Sigmoid colon (tissue), 4 donors: ENCODE results near the gene LAS1L.

Experiments
- EP300 ChIP-seq, 4 donors: sonication (generic); formaldehyde crosslinking; IDR thresholded peaks; one replicate each; pipeline ENCODE4 v1.6.1; 2017; ENCODE audit warnings: antibody characterized with exemption in 4 of 4
- POLR2A ChIP-seq, 2 donors: fragments of 450-650 bp; IDR thresholded peaks; one replicate each; pipeline ENCODE4 v1.6.1; 2016; ENCODE audit warnings: antibody characterized with exemption in 2 of 2, mild to moderate bottlenecking in 2 of 2, moderate library complexity in 2 of 2
- POLR2AphosphoS5 ChIP-seq, 4 donors: sonication (generic); formaldehyde crosslinking; IDR thresholded peaks; one replicate each; pipeline ENCODE4 v1.6.1; 2017; ENCODE audit warnings: antibody characterized with exemption in 4 of 4
- TF ChIP-seq, protein P1 (sequence below), 4 experiments: fragments of 450-650 bp in 3 of 4; fragments of 200-600 bp in 1 of 4; IDR thresholded peaks; one replicate each; pipeline ENCODE4 v1.5.1; 2016 to 2019; ENCODE audit warnings: antibody characterized with exemption in 4 of 4, mild to moderate bottlenecking in 3 of 4, moderate library complexity in 2 of 4

DNA sequence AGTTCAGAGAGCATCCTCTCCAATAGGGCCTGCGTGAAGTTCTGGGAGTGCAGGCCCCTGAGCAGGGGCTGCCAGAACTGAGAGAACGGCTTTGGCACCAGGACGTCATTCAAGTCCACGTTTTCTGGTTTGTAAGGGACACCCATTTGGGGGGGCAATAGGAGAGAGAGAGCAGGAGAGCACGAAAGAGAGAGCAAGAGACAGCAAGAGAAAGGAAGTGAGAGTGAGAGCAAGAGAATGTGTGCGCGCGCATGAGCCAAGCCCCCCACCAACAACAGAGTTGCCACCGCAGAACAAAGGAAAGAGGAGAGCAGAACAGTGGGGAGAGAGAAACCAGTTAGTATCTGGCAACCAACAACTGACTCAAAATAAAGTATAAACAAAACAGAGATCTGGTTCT lies 10.4 kb downstream of the LAS1L start:
- TF ChIP-seq, protein P1, sequence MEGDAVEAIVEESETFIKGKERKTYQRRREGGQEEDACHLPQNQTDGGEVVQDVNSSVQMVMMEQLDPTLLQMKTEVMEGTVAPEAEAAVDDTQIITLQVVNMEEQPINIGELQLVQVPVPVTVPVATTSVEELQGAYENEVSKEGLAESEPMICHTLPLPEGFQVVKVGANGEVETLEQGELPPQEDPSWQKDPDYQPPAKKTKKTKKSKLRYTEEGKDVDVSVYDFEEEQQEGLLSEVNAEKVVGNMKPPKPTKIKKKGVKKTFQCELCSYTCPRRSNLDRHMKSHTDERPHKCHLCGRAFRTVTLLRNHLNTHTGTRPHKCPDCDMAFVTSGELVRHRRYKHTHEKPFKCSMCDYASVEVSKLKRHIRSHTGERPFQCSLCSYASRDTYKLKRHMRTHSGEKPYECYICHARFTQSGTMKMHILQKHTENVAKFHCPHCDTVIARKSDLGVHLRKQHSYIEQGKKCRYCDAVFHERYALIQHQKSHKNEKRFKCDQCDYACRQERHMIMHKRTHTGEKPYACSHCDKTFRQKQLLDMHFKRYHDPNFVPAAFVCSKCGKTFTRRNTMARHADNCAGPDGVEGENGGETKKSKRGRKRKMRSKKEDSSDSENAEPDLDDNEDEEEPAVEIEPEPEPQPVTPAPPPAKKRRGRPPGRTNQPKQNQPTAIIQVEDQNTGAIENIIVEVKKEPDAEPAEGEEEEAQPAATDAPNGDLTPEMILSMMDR (IDR thresholded peaks at IDR 0.05) = no peak
- TF ChIP-seq POLR2A (IDR thresholded peaks at IDR 0.05) (no peak), POLR2AphosphoS5 (IDR thresholded peaks at IDR 0.05) (no peak), EP300 (IDR thresholded peaks at IDR 0.05) (no peak)
